ENCODE data around the gene CLEC18A.

The CLEC18A gene

DNA sequence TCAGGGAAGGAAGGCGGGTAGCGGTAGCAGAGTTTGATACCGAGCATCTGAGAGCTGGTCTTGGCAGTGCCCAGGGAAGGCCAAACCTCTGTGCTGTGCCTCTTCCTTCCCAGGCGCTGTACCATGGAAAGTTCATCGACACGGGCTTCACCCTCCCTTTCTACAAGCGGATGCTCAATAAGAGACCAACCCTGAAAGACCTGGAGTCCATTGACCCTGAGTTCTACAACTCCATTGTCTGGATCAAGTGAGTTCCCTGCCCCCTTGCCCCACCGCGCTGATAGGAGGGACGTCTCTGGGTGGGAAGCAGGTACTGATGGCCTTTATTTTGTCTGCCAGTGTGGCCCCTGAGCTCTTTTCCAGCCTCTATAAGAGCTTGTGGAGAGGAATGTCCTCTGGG, 15.4 kb upstream of the CLEC18A start:
- no peak for DNase-seq (ENCODE audit: low read depth, low spot score)
- no peaks in the 10 kb centered on the region for H3K4me1 ChIP-seq (ENCODE audit: insufficient read depth, insufficient read length)
- H3K27me3 ChIP-seq (ENCODE audit: insufficient read depth, insufficient read length): no peaks in the 10 kb centered on the region
- TF ChIP-seq YY1 (IDR thresholded peaks at IDR 0.05; ENCODE audit: insufficient read depth, insufficient read length) (no peak), ZNF274 (IDR thresholded peaks at IDR 0.05; ENCODE audit: low read depth, low read length) (no peak), SUZ12 (IDR thresholded peaks at IDR 0.05; ENCODE audit: extremely low read depth, insufficient read depth, insufficient read length) (no peak)
- H3K9ac ChIP-seq (ENCODE audit: insufficient read length, low read depth): no peak overlapping the region
- peaks cover 90% of the 10 kb centered on the region for H3K36me3 ChIP-seq (ENCODE audit: insufficient read depth, insufficient read length, low read length)
- no peaks in the 10 kb centered on the region for H3K9me3 ChIP-seq (ENCODE audit: insufficient read depth, low read length)
- no peak overlapping the region for H3K4me3 ChIP-seq (ENCODE audit: insufficient read length, low read depth)

DNA sequence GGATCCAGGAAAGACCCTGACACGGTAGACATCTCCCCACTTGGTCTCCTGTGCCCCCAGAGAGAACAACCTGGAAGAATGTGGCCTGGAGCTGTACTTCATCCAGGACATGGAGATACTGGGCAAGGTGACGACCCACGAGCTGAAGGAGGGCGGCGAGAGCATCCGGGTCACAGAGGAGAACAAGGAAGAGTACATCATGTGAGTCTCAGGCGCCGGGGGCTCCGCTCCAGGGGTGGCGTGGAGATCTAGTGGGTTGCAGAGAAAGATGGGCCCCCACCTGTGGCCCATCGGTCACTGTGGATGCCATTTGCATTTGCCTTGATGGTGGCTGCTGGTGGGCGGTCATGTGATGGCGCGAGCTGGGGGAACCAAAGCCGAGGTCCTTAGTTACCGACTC, 14.9 kb upstream of the CLEC18A start:
- peaks cover 92% of the 10 kb centered on the region for H3K36me3 ChIP-seq (ENCODE audit: insufficient read depth, insufficient read length, low read length)

DNA sequence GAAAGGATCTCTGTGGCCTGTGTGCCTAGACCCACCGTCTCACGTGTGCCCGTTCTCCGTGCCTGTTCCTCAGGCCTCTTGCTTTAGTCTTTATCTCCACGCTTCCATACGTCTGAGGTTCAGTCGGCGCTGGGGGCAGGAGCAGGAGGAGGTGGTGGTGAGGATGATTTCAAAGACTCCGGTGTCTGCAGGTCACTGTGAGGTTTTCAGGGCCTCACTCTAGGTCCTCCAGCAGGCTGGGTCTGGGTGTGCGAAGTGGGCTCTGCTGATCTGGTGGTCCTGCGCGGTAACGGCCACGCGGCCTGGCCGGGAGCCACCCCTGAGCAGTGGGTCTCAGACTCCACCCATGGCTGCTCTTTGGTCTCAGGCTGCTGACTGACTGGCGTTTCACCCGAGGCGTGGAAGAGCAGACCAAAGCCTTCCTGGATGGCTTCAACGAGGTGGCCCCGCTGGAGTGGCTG, 14.4 kb upstream of the CLEC18A start:
- no peak for DNase-seq (ENCODE audit: low read depth, low spot score)
- no peaks in the 10 kb centered on the region for H3K27me3 ChIP-seq (ENCODE audit: insufficient read depth, insufficient read length)
- H3K4me3 ChIP-seq (ENCODE audit: insufficient read length, low read depth): no peak overlapping the region
- H3K9ac ChIP-seq (ENCODE audit: insufficient read length, low read depth): no peak overlapping the region
- TF ChIP-seq YY1 (IDR thresholded peaks at IDR 0.05; ENCODE audit: insufficient read depth, insufficient read length): no peak
- TF ChIP-seq SUZ12 (IDR thresholded peaks at IDR 0.05; ENCODE audit: extremely low read depth, insufficient read depth, insufficient read length): no peak
- no peak for TF ChIP-seq ZNF274 (IDR thresholded peaks at IDR 0.05; ENCODE audit: low read depth, low read length)
- H3K36me3 ChIP-seq (ENCODE audit: insufficient read depth, insufficient read length, low read length): peaks cover 89% of the 10 kb centered on the region
- H3K9me3 ChIP-seq (ENCODE audit: insufficient read depth, low read length): no peaks in the 10 kb centered on the region
- peaks cover 6% of the 10 kb centered on the region for H3K4me1 ChIP-seq (ENCODE audit: insufficient read depth, insufficient read length)

More for the DNA sequence above, 14.9 kb upstream of the CLEC18A start:
- DNase-seq (ENCODE audit: low read depth, low spot score): no peak
- H3K4me3 ChIP-seq (ENCODE audit: insufficient read length, low read depth): no peak overlapping the region
- H3K9me3 ChIP-seq (ENCODE audit: insufficient read depth, low read length): no peaks in the 10 kb centered on the region
- H3K4me1 ChIP-seq (ENCODE audit: insufficient read depth, insufficient read length): peaks cover under 1% of the 10 kb centered on the region
- no peak overlapping the region for H3K9ac ChIP-seq (ENCODE audit: insufficient read length, low read depth)
- no peaks in the 10 kb centered on the region for H3K27me3 ChIP-seq (ENCODE audit: insufficient read depth, insufficient read length)
- TF ChIP-seq ZNF274 (IDR thresholded peaks at IDR 0.05; ENCODE audit: low read depth, low read length) (no peak), SUZ12 (IDR thresholded peaks at IDR 0.05; ENCODE audit: extremely low read depth, insufficient read depth, insufficient read length) (no peak), YY1 (IDR thresholded peaks at IDR 0.05; ENCODE audit: insufficient read depth, insufficient read length) (no peak)

DNA sequence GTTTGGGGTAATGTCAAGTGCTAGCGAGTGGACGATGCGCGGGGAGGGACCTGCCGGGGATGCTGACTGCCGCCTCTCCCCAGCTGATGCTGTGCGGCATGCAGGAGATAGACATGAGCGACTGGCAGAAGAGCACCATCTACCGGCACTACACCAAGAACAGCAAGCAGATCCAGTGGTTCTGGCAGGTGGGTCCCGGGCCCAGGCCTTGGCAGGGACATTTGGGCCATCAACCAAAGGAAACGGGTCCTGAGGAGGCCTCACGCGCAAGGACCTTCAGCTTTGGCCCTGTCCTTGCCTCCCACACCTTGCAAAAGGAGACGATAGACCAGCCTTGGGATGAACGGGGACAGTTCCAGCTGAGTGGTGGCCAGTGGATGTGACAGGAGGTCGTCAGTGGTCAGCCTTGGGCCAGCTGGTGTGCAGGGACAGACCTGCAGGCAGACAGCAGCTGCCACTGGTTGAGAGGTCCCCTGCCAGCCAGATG, 13.6 kb upstream of the CLEC18A start:
- TF ChIP-seq SUZ12 (IDR thresholded peaks at IDR 0.05; ENCODE audit: extremely low read depth, insufficient read depth, insufficient read length) (no peak), ZNF274 (IDR thresholded peaks at IDR 0.05; ENCODE audit: low read depth, low read length) (no peak), YY1 (IDR thresholded peaks at IDR 0.05; ENCODE audit: insufficient read depth, insufficient read length) (no peak)
- no peak overlapping the region for H3K4me3 ChIP-seq (ENCODE audit: insufficient read length, low read depth)
- peaks cover 85% of the 10 kb centered on the region for H3K36me3 ChIP-seq (ENCODE audit: insufficient read depth, insufficient read length, low read length)
- DNase-seq (ENCODE audit: low read depth, low spot score): no peak
- peaks cover 7% of the 10 kb centered on the region for H3K4me1 ChIP-seq (ENCODE audit: insufficient read depth, insufficient read length)
- no peaks in the 10 kb centered on the region for H3K9me3 ChIP-seq (ENCODE audit: insufficient read depth, low read length)
- peak overlapping the region; percentile 17 for H3K9ac ChIP-seq (ENCODE audit: insufficient read length, low read depth)
- no peaks in the 10 kb centered on the region for H3K27me3 ChIP-seq (ENCODE audit: insufficient read depth, insufficient read length)

DNA sequence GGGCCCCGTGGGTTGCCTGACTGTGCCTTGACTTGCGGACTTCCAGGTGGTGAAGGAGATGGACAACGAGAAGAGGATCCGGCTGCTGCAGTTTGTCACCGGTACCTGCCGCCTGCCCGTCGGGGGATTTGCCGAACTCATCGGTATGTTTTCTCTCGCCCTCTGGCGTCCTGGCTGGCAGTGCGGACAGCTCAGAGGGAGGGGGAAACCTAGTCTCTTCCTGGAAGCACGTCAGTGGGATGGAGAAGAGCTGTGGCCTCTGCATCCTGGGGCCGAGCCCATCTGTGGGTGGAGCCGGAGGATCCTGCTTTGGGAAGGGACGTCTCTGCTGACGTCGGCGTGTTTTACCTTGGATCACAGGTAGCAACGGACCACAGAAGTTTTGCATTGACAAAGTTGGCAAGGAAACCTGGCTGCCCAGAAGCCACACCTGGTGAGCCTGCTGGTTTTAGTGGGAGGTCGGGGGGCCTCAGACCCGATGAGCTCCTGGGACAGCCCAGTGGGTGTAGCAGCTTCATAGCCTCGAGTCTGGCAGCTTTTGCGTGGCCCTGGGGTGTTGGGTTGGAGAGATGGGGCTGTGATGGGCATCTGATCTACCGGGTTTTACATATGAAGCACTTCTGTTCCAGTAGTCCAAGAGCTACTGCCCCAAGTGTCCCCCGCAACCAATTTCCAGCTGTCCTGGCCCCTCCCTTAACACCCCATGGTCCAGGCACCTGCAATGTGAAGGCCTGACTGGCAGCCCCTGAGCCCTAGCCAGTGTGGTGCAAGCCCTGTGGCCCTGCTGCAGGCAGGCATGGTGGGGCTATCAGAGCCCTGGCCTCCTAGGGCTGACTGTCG, 11.9 kb upstream of the CLEC18A start:
- Histone ChIP-seq H3K9me3 (ENCODE audit: insufficient read depth, low read length) (no peaks in the 10 kb centered on the region), H3K27me3 (ENCODE audit: insufficient read depth, insufficient read length) (no peaks in the 10 kb centered on the region), H3K9ac (ENCODE audit: insufficient read length, low read depth) (no peak overlapping the region), H3K4me3 (ENCODE audit: insufficient read length, low read depth) (no peak overlapping the region), H3K36me3 (ENCODE audit: insufficient read depth, insufficient read length, low read length) (peaks cover 70% of the 10 kb centered on the region), H3K4me1 (ENCODE audit: insufficient read depth, insufficient read length) (peaks cover 7% of the 10 kb centered on the region)
- DNase-seq (ENCODE audit: low read depth, low spot score): no peak
- TF ChIP-seq YY1 (IDR thresholded peaks at IDR 0.05; ENCODE audit: insufficient read depth, insufficient read length): no peak
- TF ChIP-seq ZNF274 (IDR thresholded peaks at IDR 0.05; ENCODE audit: low read depth, low read length): no peak
- TF ChIP-seq SUZ12 (IDR thresholded peaks at IDR 0.05; ENCODE audit: extremely low read depth, insufficient read depth, insufficient read length): no peak

DNA sequence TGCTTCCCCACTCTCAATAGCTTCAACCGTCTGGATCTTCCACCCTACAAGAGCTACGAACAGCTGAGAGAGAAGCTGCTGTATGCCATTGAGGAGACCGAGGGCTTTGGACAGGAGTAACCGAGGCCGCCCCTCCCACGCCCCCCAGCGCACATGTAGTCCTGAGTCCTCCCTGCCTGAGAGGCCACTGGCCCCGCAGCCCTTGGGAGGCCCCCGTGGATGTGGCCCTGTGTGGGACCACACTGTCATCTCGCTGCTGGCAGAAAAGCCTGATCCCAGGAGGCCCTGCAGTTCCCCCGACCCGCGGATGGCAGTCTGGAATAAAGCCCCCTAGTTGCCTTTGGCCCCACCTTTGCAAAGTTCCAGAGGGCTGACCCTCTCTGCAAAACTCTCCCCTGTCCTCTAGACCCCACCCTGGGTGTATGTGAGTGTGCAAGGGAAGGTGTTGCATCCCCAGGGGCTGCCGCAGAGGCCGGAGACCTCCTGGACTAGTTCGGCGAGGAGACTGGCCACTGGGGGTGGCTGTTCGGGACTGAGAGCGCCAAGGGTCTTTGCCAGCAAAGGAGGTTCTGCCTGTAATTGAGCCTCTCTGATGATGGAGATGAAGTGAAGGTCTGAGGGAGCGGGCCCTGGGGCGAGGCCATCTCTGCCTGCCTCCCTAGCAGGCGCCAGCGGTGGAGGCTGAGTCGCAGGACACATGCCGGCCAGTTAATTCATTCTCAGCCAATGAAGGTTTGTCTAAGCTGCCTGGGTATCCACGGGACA, 11.1 kb upstream of the CLEC18A start:
- TF ChIP-seq YY1 (IDR thresholded peaks at IDR 0.05; ENCODE audit: insufficient read depth, insufficient read length): no peak
- TF ChIP-seq ZNF274 (IDR thresholded peaks at IDR 0.05; ENCODE audit: low read depth, low read length): no peak
- TF ChIP-seq SUZ12 (IDR thresholded peaks at IDR 0.05; ENCODE audit: extremely low read depth, insufficient read depth, insufficient read length): no peak
- Histone ChIP-seq H3K4me1 (ENCODE audit: insufficient read depth, insufficient read length) (peaks cover 7% of the 10 kb centered on the region), H3K36me3 (ENCODE audit: insufficient read depth, insufficient read length, low read length) (peaks cover 64% of the 10 kb centered on the region), H3K4me3 (ENCODE audit: insufficient read length, low read depth) (no peak overlapping the region), H3K9ac (ENCODE audit: insufficient read length, low read depth) (no peak overlapping the region), H3K9me3 (ENCODE audit: insufficient read depth, low read length) (no peaks in the 10 kb centered on the region), H3K27me3 (ENCODE audit: insufficient read depth, insufficient read length) (no peaks in the 10 kb centered on the region)
- DNase-seq (ENCODE audit: low read depth, low spot score): no peak

DNA sequence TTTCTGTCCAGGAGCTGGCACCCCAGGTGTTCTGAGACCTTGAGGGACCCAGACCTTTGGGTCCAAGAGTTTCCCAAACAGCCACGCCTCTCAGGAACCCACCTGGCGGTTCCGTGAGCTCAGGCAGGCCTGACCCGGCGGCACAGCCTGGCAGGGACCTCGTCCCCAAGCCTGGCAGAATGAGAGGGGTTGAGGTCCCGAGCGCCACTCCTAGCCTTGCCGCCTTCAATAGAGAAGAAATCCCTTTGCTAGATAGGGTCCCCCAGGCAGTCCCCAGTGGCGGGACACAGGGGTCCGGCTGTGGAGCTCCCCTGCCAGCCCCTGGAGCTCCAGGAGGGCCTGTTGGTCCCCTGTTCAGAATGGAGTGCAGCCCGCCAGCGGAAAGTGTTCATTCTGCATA, 10.5 kb upstream of the CLEC18A start:
- no peak for DNase-seq (ENCODE audit: low read depth, low spot score)
- no peaks in the 10 kb centered on the region for H3K9me3 ChIP-seq (ENCODE audit: insufficient read depth, low read length)
- no peak overlapping the region for H3K9ac ChIP-seq (ENCODE audit: insufficient read length, low read depth)
- H3K4me1 ChIP-seq (ENCODE audit: insufficient read depth, insufficient read length): peaks cover 7% of the 10 kb centered on the region
- no peak for TF ChIP-seq YY1 (IDR thresholded peaks at IDR 0.05; ENCODE audit: insufficient read depth, insufficient read length)
- H3K4me3 ChIP-seq (ENCODE audit: insufficient read length, low read depth): no peak overlapping the region
- peaks cover 57% of the 10 kb centered on the region for H3K36me3 ChIP-seq (ENCODE audit: insufficient read depth, insufficient read length, low read length)
- no peaks in the 10 kb centered on the region for H3K27me3 ChIP-seq (ENCODE audit: insufficient read depth, insufficient read length)

Measured in NT2/D1 (cell line).